HUES48 (cell line): Measurements from ENCODE around the gene WDR38.

Experiments used
- H3K27ac ChIP-seq: one replicate; pipeline ENCODE4 v1.7.0; 2013; ENCODE audit warnings: low read depth, low read length, inconsistent platforms
- H3K27me3 ChIP-seq: 2 replicates; pipeline ENCODE4 v1.6.1; 2013; ENCODE audit warnings: mild to moderate bottlenecking, low read length; ENCODE audit not compliant: control insufficient read depth, insufficient read depth
- H3K36me3 ChIP-seq: 2 replicates; pipeline ENCODE4 v1.6.1; 2013; ENCODE audit warnings: low read length; ENCODE audit not compliant: control insufficient read depth, insufficient read depth
- H3K4me1 ChIP-seq: 2 replicates; pipeline ENCODE4 v1.6.1; 2013; ENCODE audit warnings: mild to moderate bottlenecking, low read length; ENCODE audit not compliant: control insufficient read depth, insufficient read depth
- H3K4me3 ChIP-seq: 2 replicates; pipeline ENCODE4 v1.5.1; 2013; ENCODE audit warnings: mild to moderate bottlenecking, low read depth, low read length
- H3K9ac ChIP-seq: 2 replicates; pipeline ENCODE4 v1.6.1; 2013; ENCODE audit warnings: mild to moderate bottlenecking, low read depth, low read length, moderate library complexity
- H3K9me3 ChIP-seq: 2 replicates; pipeline ENCODE4 v1.6.1; 2013; ENCODE audit warnings: low read length; ENCODE audit not compliant: control insufficient read depth, insufficient read depth

The WDR38 gene

GRCh38 chr9:124875501-124875900, 22.2 kb downstream of the WDR38 start:
- Histone ChIP-seq H3K36me3 (peaks cover 81% of the 10 kb centered on the region), H3K9ac (no peak overlapping the region), H3K27me3 (no peaks in the 10 kb centered on the region), H3K9me3 (no peaks in the 10 kb centered on the region), H3K27ac (no peak overlapping the region), H3K4me1 (peaks cover 25% of the 10 kb centered on the region), H3K4me3 (no peak overlapping the region)

- H3K36me3 ChIP-seq: peaks cover 74% of the 10 kb centered on the region
- no peak overlapping the region for H3K27ac ChIP-seq
- H3K4me1 ChIP-seq: peaks cover 20% of the 10 kb centered on the region
- H3K4me3 ChIP-seq: no peak overlapping the region
- no peak overlapping the region for H3K9ac ChIP-seq
- H3K9me3 ChIP-seq: no peaks in the 10 kb centered on the region
- H3K27me3 ChIP-seq: no peaks in the 10 kb centered on the region
These were observed 23.9 kb downstream of the WDR38 start for GRCh38 chr9:124877021-124877782.

DNA sequence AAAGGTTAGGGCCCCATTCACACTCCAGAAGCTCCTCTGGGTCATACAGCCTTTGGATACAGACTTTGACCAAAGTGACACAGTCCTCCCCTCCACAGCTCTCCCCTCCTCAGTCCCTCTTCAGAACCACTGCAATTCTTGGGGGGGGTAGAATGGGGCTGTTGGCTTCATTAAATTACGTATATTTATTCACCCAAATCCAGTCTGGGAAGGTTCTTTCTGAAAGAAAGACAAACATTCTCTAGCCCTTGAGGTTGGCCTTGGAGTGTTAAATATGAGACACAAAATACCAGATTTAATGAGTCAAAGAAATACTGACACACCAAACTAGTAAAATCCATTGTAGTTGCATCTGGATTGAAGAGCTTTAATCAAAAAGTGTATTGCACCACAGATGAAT, 24.8 kb downstream of the WDR38 start:
- H3K27ac ChIP-seq: peak overlapping the region; percentile 29
- H3K4me1 ChIP-seq: peaks cover 20% of the 10 kb centered on the region
- no peaks in the 10 kb centered on the region for H3K9me3 ChIP-seq
- no peaks in the 10 kb centered on the region for H3K27me3 ChIP-seq
- no peak overlapping the region for H3K4me3 ChIP-seq
- H3K9ac ChIP-seq: no peak overlapping the region
- H3K36me3 ChIP-seq: peaks cover 68% of the 10 kb centered on the region

- Histone ChIP-seq H3K9ac (no peak overlapping the region), H3K36me3 (peaks cover 63% of the 10 kb centered on the region), H3K27me3 (no peaks in the 10 kb centered on the region), H3K4me3 (no peak overlapping the region), H3K27ac (no peak overlapping the region), H3K4me1 (peaks cover 20% of the 10 kb centered on the region), H3K9me3 (no peaks in the 10 kb centered on the region)
These were observed 25.3 kb downstream of the WDR38 start for GRCh38 chr9:124878518-124878917.

- no peaks in the 10 kb centered on the region for H3K27me3 ChIP-seq
- no peak overlapping the region for H3K27ac ChIP-seq
- H3K9ac ChIP-seq: no peak overlapping the region
- H3K9me3 ChIP-seq: no peaks in the 10 kb centered on the region
- H3K36me3 ChIP-seq: peaks cover 56% of the 10 kb centered on the region
- H3K4me1 ChIP-seq: peaks cover 20% of the 10 kb centered on the region
- no peak overlapping the region for H3K4me3 ChIP-seq
These were observed 26.0 kb downstream of the WDR38 start for GRCh38 chr9:124879226-124879625.

DNA sequence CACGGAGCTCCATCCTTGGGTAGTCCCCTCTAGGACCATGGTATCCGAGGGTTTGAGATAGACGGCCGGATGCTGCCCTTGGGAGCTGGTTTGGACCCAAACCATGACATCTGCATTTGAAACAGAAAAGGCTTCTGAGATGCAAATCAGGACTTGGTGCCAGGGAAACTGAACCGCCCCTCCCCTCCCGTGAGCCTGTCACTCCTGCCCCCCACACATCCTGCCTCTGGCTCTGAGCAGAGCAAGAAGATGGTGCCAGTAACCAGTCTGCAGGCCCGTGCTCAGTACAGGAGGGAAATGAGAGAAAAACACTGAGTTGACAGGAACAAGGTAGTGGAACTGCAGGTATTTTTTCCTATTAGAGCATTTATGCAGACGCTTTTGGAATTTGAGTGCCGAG, 27.2 kb downstream of the WDR38 start:
- no peak overlapping the region for H3K9ac ChIP-seq
- peaks cover 44% of the 10 kb centered on the region for H3K36me3 ChIP-seq
- no peaks in the 10 kb centered on the region for H3K27me3 ChIP-seq
- H3K4me1 ChIP-seq: peaks cover 20% of the 10 kb centered on the region
- H3K9me3 ChIP-seq: no peaks in the 10 kb centered on the region
- H3K4me3 ChIP-seq: no peak overlapping the region
- peak overlapping the region; percentile 73 for H3K27ac ChIP-seq

DNA sequence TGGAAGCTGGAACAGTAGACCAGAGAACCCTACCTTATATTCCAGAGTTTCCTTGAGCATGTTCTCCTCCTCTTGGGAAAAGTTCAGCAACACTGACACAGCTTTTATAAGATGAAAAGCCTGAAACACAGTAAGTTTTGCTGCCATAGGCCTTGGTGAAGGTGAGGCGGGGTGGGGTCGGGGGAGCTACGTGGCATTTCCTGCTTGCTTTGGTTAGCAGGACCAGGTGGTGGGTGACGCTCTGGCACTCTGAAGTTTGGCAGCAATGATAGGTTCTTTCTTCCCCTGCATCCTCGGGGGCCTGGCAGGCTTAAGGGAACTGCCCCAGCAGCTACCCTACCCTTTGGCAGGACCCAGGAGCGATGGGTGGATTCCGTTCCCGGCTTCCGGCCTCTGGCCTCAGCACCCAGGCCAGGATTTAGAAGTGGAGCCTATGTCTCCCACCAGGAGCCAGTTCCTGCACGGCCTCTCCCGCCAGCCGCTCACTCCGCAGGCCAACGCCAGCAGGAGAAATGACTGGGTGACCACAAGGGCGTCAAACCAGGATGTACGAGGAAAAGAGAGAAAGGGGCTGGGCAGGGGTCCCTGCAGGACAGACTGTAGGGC, 28.0 kb downstream of the WDR38 start:
- Histone ChIP-seq H3K27me3 (no peaks in the 10 kb centered on the region), H3K36me3 (peaks cover 36% of the 10 kb centered on the region), H3K27ac (no peak overlapping the region), H3K9ac (no peak overlapping the region), H3K4me3 (no peak overlapping the region), H3K4me1 (peaks cover 20% of the 10 kb centered on the region), H3K9me3 (no peaks in the 10 kb centered on the region)

GRCh38 chr9:124882231-124882630, 29.0 kb downstream of the WDR38 start:
- no peak overlapping the region for H3K4me3 ChIP-seq
- peaks cover 20% of the 10 kb centered on the region for H3K4me1 ChIP-seq
- no peak overlapping the region for H3K27ac ChIP-seq
- no peak overlapping the region for H3K9ac ChIP-seq
- H3K27me3 ChIP-seq: no peaks in the 10 kb centered on the region
- no peaks in the 10 kb centered on the region for H3K9me3 ChIP-seq
- peaks cover 26% of the 10 kb centered on the region for H3K36me3 ChIP-seq

DNA sequence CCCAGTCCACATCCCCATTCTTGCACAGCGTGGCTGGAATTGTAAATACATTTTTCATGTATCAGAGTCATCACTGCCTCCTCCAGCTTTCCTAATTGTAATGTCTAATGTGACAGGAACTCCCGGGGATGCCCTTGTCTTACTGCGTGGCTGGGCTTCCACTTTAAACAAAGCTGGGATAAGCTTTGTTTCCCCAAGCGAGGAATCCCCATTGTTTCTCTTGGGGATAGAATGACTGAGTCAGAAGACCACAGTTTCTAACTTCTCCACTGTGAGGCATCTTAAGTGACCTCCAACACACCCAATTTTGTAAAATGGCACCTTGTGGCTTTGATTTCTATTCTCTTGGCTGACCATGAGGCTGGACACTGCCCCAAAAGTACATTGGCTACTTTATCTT, 31.1 kb downstream of the WDR38 start:
- Histone ChIP-seq H3K36me3 (peaks cover 17% of the 10 kb centered on the region), H3K9ac (no peak overlapping the region), H3K4me1 (peaks cover 18% of the 10 kb centered on the region)

DNA sequence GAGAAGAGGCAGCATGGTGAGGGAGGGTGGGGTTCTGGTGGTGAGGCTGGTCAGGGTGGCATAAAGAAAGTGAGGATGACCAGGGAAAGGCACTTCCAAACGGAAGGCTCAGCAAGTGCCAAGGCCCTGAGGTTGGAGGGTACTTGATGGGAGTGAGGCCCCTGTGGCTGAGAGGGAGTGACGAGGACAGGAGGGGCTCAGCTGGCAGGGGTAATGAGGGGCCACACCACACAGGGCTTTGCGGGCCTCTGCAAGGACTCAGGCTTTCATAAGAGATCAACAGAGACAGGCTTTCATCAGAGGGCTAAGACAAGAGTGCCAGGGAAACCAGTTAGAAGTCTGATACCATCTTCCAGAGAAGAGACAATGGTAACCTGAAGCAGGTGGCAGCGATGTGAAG, 32.3 kb downstream of the WDR38 start:
- Histone ChIP-seq H3K36me3 (peaks cover 19% of the 10 kb centered on the region), H3K27ac (no peak overlapping the region), H3K4me3 (no peak overlapping the region), H3K27me3 (no peaks in the 10 kb centered on the region), H3K4me1 (peaks cover 8% of the 10 kb centered on the region), H3K9ac (no peak overlapping the region), H3K9me3 (no peaks in the 10 kb centered on the region)

More for the DNA sequence above, 31.1 kb downstream of the WDR38 start:
- H3K9me3 ChIP-seq: no peaks in the 10 kb centered on the region
- H3K4me3 ChIP-seq: no peak overlapping the region
- no peaks in the 10 kb centered on the region for H3K27me3 ChIP-seq
- H3K27ac ChIP-seq: peak overlapping the region; percentile 36

DNA sequence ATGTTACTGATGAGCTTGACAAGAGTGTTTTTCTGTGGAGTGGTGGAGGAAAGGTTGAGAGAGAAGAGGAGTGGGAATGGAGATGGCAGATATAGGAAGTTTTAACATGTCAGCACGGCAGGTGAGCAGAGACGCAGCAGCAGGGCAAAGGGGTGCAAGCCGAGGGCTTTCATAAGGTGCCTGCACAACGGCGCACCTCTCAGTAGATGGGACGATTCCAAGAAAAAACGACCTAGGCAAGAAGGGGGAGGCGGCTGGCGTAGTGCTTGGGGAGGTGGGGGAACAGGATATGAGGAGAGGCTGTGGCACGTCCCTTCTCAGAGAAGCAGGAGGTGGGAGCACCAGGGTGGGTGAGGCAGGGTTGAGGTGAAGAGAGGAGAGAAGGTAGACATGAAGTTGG, 33.2 kb downstream of the WDR38 start:
- H3K36me3 ChIP-seq: peaks cover 23% of the 10 kb centered on the region

More for the DNA sequence above, 33.2 kb downstream of the WDR38 start:
- Histone ChIP-seq H3K9ac (no peak overlapping the region), H3K4me1 (no peaks in the 10 kb centered on the region), H3K9me3 (no peaks in the 10 kb centered on the region), H3K27me3 (no peaks in the 10 kb centered on the region), H3K4me3 (no peak overlapping the region), H3K27ac (no peak overlapping the region)
